ENCODE data around the gene RNF4.
"Not testable (repeated sequence)": the region's sequence is repeated elsewhere in the genome, so short reads cannot be mapped to it uniquely, and the experiment has no call there.

The RNF4 gene

DNA sequence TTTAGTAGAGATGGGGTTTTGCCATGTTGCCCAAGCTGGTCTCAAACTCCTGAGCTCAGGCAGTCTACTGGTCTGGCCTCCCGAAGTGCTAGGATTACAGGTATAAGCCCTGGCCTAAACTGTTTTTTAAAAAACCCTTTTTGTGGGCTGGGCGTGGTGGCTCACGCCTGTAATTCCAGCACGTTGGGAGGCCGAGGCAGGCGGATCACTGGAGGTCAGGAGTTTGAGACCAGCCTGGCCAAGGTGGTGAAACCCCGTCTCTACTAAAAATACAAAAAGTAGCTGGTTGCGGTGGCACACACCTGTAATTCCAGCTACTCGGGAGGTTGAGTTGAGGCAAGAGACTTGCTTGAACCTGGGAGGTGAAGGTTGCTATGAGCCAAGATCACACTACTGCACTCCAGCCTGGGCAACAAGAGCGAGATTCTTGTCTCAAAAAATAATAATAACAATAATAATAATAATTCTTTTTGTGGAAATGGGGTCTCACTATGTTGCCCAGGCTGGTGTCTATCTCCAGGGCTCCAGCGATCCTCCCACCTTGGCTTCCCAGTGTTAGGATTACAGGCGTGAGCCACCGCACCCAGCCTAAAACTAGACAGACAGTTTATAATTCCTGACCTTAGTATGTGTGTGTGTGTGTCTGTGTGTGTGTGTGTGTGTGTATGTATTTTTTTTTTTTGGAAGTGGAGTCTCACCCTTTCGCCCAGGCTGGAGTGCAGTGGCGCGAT lies 78.2 kb downstream of the RNF4 start:
- ATAC-seq, result not testable (repeated sequence)

DNA sequence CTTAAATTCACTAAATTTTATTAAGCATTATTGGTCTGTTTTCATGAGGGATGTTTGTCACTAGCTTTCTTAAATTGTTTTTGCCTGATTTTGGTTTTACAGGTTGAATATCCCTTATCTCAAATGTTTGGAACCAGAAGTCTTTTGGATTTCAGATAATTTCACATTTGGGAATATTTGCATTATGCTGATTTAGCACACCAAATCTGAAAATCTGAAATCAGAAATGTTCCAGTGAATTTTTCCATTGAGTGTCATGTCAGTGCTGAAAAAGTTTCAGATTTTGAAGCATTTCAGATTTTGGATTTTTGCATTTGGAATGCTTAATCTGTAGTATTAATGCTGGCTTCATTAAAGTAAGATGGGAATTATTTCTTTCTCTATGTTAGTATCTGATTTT lies 82.2 kb downstream of the RNF4 start:
- no peak for ATAC-seq
- no peak for TF ChIP-seq ARNTL (CRISPR knock-in tag; IDR thresholded peaks at IDR 0.05; ENCODE audit: borderline replicate concordance, low read depth)
- TF ChIP-seq, protein P1, sequence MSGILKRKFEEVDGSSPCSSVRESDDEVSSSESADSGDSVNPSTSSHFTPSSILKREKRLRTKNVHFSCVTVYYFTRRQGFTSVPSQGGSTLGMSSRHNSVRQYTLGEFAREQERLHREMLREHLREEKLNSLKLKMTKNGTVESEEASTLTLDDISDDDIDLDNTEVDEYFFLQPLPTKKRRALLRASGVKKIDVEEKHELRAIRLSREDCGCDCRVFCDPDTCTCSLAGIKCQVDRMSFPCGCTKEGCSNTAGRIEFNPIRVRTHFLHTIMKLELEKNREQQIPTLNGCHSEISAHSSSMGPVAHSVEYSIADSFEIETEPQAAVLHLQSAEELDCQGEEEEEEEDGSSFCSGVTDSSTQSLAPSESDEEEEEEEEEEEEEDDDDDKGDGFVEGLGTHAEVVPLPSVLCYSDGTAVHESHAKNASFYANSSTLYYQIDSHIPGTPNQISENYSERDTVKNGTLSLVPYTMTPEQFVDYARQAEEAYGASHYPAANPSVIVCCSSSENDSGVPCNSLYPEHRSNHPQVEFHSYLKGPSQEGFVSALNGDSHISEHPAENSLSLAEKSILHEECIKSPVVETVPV (CRISPR knock-in tag; IDR thresholded peaks at IDR 0.05), result no peak
- TF ChIP-seq ZNF70 (CRISPR knock-in tag; IDR thresholded peaks at IDR 0.05), result no peak
- no peak for TF ChIP-seq ZNF565 (CRISPR knock-in tag; conservative IDR thresholded peaks at IDR 0.05; ENCODE audit: low read depth)
- no peak for TF ChIP-seq ISL1 (CRISPR knock-in tag; IDR thresholded peaks at IDR 0.05)
- TF ChIP-seq RARB (CRISPR knock-in tag; IDR thresholded peaks at IDR 0.05), result no peak
- no peak for TF ChIP-seq GLIS3 (CRISPR knock-in tag; IDR thresholded peaks at IDR 0.05)
- no peak for TF ChIP-seq ZC3H10 (CRISPR knock-in tag; IDR thresholded peaks at IDR 0.05)

DNA sequence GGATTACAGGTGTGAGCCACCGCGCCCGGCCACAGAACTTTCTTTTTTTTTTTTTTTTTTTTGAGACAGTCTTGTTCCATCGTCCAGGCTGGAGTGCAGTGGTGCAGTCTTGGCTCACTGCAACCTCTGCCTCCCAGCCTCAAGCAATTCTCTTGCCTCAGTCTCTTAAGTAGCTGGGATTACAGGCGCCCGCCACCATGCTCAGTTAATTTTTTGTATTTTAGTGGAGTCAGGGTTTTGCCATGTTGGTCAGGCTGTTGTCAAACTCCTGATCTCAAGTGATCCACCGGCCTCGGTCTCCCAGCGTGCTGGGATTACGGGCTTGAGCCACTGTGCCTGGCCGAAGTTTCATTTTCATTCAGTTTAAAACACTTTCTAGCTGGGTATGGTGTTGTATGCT lies 83.9 kb downstream of the RNF4 start:
- ATAC-seq, result no peak
- TF ChIP-seq ISL1 (CRISPR knock-in tag; IDR thresholded peaks at IDR 0.05) (no peak), ZC3H10 (CRISPR knock-in tag; IDR thresholded peaks at IDR 0.05) (no peak), TOX (CRISPR knock-in tag; IDR thresholded peaks at IDR 0.05; ENCODE audit: borderline replicate concordance) (no peak), ZNF565 (CRISPR knock-in tag; conservative IDR thresholded peaks at IDR 0.05; ENCODE audit: low read depth) (no peak), ZFP30 (CRISPR knock-in tag; IDR thresholded peaks at IDR 0.05) (no peak), ARNTL (CRISPR knock-in tag; IDR thresholded peaks at IDR 0.05; ENCODE audit: borderline replicate concordance, low read depth) (no peak), TCF4 (CRISPR knock-in tag; IDR thresholded peaks at IDR 0.05; ENCODE audit: borderline replicate concordance) (no peak), SNAI2 (CRISPR knock-in tag; IDR thresholded peaks at IDR 0.05) (no peak), BACH2 (CRISPR knock-in tag; IDR thresholded peaks at IDR 0.05; ENCODE audit: borderline replicate concordance) (no peak), PPARA (CRISPR knock-in tag; IDR thresholded peaks at IDR 0.05; ENCODE audit: borderline replicate concordance) (no peak), ESRRG (CRISPR knock-in tag; IDR thresholded peaks at IDR 0.05) (no peak), ZFP3 (CRISPR knock-in tag; IDR thresholded peaks at IDR 0.05) (no peak)
- TF ChIP-seq, protein P2, sequence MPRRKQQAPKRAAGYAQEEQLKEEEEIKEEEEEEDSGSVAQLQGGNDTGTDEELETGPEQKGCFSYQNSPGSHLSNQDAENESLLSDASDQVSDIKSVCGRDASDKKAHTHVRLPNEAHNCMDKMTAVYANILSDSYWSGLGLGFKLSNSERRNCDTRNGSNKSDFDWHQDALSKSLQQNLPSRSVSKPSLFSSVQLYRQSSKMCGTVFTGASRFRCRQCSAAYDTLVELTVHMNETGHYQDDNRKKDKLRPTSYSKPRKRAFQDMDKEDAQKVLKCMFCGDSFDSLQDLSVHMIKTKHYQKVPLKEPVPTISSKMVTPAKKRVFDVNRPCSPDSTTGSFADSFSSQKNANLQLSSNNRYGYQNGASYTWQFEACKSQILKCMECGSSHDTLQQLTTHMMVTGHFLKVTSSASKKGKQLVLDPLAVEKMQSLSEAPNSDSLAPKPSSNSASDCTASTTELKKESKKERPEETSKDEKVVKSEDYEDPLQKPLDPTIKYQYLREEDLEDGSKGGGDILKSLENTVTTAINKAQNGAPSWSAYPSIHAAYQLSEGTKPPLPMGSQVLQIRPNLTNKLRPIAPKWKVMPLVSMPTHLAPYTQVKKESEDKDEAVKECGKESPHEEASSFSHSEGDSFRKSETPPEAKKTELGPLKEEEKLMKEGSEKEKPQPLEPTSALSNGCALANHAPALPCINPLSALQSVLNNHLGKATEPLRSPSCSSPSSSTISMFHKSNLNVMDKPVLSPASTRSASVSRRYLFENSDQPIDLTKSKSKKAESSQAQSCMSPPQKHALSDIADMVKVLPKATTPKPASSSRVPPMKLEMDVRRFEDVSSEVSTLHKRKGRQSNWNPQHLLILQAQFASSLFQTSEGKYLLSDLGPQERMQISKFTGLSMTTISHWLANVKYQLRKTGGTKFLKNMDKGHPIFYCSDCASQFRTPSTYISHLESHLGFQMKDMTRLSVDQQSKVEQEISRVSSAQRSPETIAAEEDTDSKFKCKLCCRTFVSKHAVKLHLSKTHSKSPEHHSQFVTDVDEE (CRISPR knock-in tag; IDR thresholded peaks at IDR 0.05), result no peak
- TF ChIP-seq, protein P3, sequence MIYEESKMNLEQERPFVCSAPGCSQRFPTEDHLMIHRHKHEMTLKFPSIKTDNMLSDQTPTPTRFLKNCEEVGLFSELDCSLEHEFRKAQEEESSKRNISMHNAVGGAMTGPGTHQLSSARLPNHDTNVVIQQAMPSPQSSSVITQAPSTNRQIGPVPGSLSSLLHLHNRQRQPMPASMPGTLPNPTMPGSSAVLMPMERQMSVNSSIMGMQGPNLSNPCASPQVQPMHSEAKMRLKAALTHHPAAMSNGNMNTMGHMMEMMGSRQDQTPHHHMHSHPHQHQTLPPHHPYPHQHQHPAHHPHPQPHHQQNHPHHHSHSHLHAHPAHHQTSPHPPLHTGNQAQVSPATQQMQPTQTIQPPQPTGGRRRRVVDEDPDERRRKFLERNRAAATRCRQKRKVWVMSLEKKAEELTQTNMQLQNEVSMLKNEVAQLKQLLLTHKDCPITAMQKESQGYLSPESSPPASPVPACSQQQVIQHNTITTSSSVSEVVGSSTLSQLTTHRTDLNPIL (CRISPR knock-in tag; IDR thresholded peaks at IDR 0.05; ENCODE audit: low read depth), result no peak
- TF ChIP-seq, protein P4, sequence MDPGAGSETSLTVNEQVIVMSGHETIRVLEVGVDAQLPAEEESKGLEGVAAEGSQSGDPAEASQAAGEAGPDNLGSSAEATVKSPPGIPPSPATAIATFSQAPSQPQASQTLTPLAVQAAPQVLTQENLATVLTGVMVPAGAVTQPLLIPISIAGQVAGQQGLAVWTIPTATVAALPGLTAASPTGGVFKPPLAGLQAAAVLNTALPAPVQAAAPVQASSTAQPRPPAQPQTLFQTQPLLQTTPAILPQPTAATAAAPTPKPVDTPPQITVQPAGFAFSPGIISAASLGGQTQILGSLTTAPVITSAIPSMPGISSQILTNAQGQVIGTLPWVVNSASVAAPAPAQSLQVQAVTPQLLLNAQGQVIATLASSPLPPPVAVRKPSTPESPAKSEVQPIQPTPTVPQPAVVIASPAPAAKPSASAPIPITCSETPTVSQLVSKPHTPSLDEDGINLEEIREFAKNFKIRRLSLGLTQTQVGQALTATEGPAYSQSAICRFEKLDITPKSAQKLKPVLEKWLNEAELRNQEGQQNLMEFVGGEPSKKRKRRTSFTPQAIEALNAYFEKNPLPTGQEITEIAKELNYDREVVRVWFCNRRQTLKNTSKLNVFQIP (CRISPR knock-in tag; IDR thresholded peaks at IDR 0.05; ENCODE audit: borderline replicate concordance, low read depth), result no peak
- TF ChIP-seq, protein P1 (CRISPR knock-in tag; IDR thresholded peaks at IDR 0.05), result no peak

DNA sequence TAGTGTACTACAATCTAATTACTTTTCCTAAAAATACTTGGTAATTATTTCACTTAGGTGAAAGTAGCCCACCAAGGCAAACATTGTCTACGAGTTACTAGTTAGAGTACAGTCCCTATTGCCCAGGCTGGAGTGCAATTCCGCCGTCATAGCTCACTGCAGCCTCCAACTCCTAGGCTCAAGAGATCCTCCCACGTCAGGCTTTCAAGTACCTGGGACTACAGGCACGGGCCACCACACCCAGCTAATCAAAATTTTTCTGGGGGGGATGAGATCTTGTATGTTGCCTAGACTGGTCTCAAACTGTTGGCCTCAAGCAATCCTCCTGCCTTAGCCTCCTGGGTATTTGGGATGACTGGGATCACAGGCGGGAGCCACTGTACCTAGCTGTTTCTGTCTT lies 89.4 kb downstream of the RNF4 start:
- TF ChIP-seq TOX (CRISPR knock-in tag; IDR thresholded peaks at IDR 0.05; ENCODE audit: borderline replicate concordance), result no peak
- TF ChIP-seq ZC3H10 (CRISPR knock-in tag; IDR thresholded peaks at IDR 0.05), result no peak
- no peak for ATAC-seq

All from SK-N-SH treated with all-trans-retinoic acid at 6 μM for 48 hours (cell line).